Choroid plexus epithelial cell (primary cell): ENCODE results near the gene RABL3.

ENCODE experiments used
- DNase-seq: peaks from one replicate; pipeline ENCODE4 v3.0.0-alpha.2; 2010; ENCODE audit warnings: low read depth
- H3K4me3 ChIP-seq: 2 replicates; pipeline ENCODE4 v1.5.1; 2011; ENCODE audit warnings: low read depth, mild to moderate bottlenecking, control low read depth, low read length, moderate library complexity
- TF ChIP-seq, protein P1 (sequence below): conservative IDR thresholded peaks from 2 replicates; pipeline ENCODE4 v1.5.1; 2011; ENCODE audit warnings: low read depth, mild to moderate bottlenecking, control low read depth, inconsistent platforms, low read length, moderate library complexity

RABL3 gene

DNA sequence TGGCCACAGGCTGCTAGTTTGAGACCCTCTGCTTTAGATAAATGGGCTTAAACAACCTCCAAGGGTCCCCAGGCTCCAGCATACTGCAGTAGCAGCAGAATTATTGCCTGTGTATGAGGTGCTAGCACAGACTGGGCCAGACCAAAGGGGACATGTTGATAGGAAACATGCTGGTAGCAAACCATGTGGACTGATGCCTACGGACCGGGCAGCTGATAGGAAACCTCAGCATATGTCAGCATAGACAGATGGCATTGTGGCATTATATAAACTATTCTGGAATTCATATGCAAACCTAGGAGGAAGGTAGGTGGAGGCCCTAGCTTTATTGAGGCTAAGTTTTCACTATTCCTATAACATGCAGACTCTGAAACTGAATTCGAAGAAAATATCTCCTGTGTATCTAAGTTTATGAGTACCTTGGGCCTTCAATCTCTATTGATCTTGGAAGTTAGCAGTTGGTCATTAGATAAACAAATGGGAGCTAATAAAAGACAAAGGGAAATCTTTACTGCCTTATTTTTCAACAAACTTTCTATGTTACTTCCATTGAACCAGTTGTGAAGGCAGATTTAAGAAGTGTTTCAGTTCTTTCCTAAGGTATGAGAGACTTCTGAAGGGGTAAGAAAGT is 58.5 kb downstream of the RABL3 start:
- H3K4me3 ChIP-seq = no peak overlapping the region
- TF ChIP-seq, protein P1, sequence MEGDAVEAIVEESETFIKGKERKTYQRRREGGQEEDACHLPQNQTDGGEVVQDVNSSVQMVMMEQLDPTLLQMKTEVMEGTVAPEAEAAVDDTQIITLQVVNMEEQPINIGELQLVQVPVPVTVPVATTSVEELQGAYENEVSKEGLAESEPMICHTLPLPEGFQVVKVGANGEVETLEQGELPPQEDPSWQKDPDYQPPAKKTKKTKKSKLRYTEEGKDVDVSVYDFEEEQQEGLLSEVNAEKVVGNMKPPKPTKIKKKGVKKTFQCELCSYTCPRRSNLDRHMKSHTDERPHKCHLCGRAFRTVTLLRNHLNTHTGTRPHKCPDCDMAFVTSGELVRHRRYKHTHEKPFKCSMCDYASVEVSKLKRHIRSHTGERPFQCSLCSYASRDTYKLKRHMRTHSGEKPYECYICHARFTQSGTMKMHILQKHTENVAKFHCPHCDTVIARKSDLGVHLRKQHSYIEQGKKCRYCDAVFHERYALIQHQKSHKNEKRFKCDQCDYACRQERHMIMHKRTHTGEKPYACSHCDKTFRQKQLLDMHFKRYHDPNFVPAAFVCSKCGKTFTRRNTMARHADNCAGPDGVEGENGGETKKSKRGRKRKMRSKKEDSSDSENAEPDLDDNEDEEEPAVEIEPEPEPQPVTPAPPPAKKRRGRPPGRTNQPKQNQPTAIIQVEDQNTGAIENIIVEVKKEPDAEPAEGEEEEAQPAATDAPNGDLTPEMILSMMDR = no peak
- DNase-seq = no peak

DNA sequence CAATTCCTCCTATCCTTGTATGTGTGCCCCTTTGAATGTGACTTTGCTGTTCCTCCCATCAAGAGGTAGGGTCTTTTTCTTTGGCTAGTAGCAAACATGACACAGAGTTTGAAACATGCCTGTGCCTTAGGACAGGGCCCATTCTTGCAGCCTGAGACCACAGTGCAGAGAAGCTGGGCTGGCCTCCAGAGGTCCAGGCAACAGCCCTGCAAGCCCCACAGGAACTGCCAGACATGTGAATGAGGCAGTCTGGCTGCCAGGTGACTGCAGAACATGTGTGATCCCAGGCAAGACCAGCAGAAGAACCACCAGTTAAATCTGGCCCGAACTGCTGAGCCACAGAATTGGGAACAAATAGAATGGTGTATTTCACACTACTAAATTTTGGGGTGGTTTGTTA is 59.1 kb downstream of the RABL3 start:
- H3K4me3 ChIP-seq = no peak overlapping the region
- TF ChIP-seq, protein P1 = no peak
- DNase-seq = peak; percentile 33

DNA sequence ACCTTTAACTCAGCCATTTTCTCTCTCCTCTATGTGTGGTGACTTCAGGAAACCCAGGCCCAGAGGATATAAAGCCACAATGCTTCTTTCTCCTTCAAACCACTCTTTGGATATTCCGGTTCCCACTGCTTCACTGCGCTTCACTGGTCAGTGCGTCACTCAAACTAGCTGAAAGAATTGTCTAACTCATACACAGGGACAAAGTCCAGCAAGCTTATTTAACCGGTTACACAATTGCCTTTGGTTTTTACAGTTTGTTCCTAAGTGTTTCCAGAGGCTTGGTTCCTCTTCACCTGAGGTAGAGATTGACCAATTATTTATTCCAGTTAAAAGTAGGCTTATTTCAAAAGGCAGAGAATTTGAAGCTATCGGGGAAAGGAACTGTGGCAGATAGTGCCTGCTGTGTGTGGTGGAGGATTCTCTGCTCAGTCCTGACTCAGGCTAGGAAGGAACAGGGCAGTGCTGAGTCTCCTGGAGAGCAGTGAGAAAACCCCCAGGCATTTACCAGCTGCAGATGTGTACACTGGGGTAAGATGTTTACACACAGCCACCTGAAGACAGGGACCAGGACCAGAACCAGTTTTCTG is 60.1 kb downstream of the RABL3 start, which contains the start of gene HGD:
Gene HGD (minus strand): TSS at position 145 of the 587 bp plus-strand sequence. CDS start 128 bp downstream, at position 17.
- TF ChIP-seq, protein P1 = no peak
- H3K4me3 ChIP-seq = no peak within 1 kb of the TSS
- peak; percentile 20 for DNase-seq

DNA sequence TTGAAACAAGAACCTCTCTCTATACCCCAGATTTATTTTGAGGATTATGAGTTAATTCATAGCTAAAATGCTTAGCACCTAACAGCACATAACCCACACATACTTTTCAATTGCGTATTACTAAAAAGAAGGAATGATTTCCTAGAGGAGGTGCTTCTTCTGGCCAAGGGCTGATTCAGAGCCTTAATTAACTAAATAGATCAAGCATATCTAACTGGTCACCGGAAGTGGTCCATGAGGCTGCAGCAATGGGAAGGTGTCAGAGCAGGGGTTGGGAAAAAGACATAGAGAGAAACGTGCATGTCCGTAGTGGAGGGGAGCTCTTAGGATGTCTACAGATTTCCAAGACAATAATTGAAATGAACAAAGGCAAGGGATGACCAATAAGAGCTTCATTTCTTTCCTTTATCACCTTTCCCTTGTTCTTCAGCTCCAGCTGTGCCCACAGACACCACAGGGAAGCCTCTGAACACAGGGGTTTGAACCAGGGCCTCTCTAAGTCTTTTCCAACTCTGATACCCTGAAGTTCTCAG is 60.7 kb downstream of the RABL3 start:
- no peak overlapping the region for H3K4me3 ChIP-seq
- no peak for DNase-seq
- TF ChIP-seq, protein P1 = no peak

DNA sequence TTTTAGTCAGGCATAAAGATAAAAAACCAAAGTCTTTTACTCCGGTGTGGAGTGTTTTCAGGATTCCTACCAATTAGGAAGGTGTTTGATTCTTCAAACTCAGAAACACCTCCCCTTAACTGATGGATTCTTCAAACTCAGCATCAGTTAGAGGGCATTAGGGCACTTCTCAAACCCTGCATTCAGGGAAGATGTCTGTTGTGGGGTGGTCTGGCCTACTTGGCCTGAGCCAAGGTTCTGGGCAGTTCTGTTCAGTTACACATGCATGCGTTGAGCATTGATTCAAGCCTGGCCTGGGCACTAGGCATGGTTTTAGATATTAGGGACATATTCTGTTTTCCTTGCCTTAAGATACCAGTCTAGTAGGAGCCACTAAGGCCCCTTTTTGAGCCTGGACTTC is 61.3 kb downstream of the RABL3 start:
- DNase-seq = no peak
- TF ChIP-seq, protein P1 = no peak
- no peak overlapping the region for H3K4me3 ChIP-seq

DNA sequence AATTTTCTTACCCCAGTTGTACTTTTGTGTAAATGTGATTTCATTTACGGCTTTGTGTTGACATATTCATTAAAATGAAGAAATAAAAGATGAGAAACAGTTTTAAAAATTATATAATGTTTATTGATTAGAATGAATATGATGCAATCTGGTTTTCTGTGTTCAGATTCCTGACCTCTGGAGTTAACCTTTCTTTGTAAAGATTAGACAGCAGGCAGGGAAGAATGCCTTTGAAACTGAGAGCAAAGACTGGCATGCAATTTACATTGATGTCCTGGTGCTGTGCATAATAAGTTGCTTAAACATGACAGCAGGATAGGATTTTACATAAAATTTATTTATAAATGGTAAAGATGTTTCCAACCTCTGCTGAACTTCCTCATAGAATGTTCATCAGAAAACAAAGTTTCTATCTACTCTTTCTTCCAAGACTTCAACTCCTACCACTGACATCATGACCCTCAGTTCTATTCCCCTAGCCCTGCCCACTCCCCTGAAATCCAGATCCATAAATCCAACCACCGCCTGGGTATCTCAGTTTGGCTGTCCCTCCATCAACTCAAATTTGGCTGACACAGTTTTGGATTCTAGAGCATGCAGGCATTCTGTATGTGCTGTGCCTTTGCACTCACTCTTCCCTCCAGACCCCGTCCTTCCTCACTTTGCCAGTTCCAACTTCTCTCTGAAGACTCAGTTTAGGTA is 62.0 kb downstream of the RABL3 start:
- TF ChIP-seq, protein P1 = no peak
- H3K4me3 ChIP-seq = no peak overlapping the region
- DNase-seq = no peak
